GM23338 (cell line): ENCODE measurements around the gene DGKH.

Experiments
- CREB1 ChIP-seq: fragments of 250-450 bp; sonication (Bioruptor Pico); IDR thresholded peaks from 2 replicates; pipeline ENCODE4 v1.5.0; 2020; ENCODE audit warnings: low read depth, mild to moderate bottlenecking, moderate library complexity
- EZH2 ChIP-seq: fragments of 200-600 bp; sonication (generic); IDR thresholded peaks from one replicate; pipeline ENCODE4 v1.8.0; 2017; ENCODE audit warnings: antibody characterized with exemption, mild to moderate bottlenecking, low read depth; ENCODE audit not compliant: unreplicated experiment
- EZH2phosphoT487 ChIP-seq: fragments of 200-600 bp; sonication (generic); IDR thresholded peaks from one replicate; pipeline ENCODE4 v1.8.1; 2018; ENCODE audit warnings: antibody characterized with exemption; ENCODE audit not compliant: unreplicated experiment
- JUNB ChIP-seq: IDR thresholded peaks from one replicate; pipeline ENCODE4 v1.6.1; 2016; ENCODE audit warnings: antibody characterized with exemption; ENCODE audit not compliant: unreplicated experiment
- NANOG ChIP-seq: IDR thresholded peaks from 2 replicates; pipeline ENCODE4 v1.6.1; 2016; ENCODE audit warnings: antibody characterized with exemption, borderline replicate concordance
- POLR2AphosphoS5 ChIP-seq: IDR thresholded peaks from 2 replicates; pipeline ENCODE4 v1.6.1; 2016; ENCODE audit warnings: antibody characterized with exemption, low read depth
- ZNF114 ChIP-seq: fragments of 250-450 bp; sonication (Bioruptor Pico); IDR thresholded peaks from 2 replicates; pipeline ENCODE4 v1.5.0; 2020; ENCODE audit warnings: mild to moderate bottlenecking, moderate library complexity
- TF ChIP-seq, protein P1 (sequence below), 2 experiments: fragments of 200-600 bp in 1 of 2; sonication (generic) in 1 of 2; conservative IDR thresholded peaks; 2 replicates each; pipeline versions ENCODE4 v1.5.1 to v1.6.1; 2016 to 2017; ENCODE audit warnings: antibody characterized with exemption in 2 of 2, low read depth in 2 of 2, mild to moderate bottlenecking in 2 of 2, moderate library complexity in 1 of 2
- TF ChIP-seq, protein P2 (sequence below): IDR thresholded peaks from one replicate; pipeline ENCODE4 v1.6.1; 2018; ENCODE audit warnings: antibody characterized with exemption; ENCODE audit not compliant: unreplicated experiment
- TF ChIP-seq, protein P3 (sequence below): fragments of 250-450 bp; sonication (Bioruptor Pico); IDR thresholded peaks from 2 replicates; pipeline ENCODE4 v1.5.0; 2020; ENCODE audit warnings: mild to moderate bottlenecking, moderate library complexity
- TF ChIP-seq, protein P4 (sequence below): IDR thresholded peaks from 2 replicates; pipeline ENCODE4 v1.6.1; 2016; ENCODE audit warnings: antibody characterized with exemption

DNA sequence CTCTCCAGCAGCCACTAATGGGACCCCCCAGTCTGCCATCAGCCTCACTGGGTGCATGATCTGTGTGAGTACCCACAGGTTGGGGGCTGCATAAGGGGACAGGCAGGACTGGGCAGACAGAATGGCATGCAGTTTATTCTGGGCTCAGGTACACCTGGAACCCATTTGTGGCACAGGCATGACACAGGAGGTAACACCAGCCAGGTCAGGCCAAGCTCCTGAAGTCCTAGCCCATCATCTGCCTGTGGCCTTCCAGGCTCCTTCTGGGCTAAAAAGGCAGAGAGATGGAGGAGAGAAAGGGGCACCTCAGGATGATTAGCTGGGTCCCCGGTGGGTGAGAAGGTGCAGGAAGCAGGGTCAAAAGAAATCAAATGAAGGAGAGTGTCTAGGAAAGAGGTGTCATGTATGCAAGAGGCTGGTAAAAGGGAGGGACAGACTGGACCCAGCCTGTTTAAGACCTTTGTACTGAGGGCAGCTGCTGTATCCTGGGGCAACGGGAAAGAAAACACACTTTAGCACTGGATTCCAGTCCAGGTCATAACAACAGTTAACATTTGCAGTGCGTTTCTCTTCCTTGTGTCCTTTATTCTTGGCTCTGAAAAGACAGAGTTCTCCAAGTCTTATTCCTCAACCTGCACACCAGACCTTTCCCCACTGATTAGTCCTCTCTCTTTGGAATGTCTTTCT lies 20.2 kb upstream of the DGKH start:
- TF ChIP-seq, protein P1, sequence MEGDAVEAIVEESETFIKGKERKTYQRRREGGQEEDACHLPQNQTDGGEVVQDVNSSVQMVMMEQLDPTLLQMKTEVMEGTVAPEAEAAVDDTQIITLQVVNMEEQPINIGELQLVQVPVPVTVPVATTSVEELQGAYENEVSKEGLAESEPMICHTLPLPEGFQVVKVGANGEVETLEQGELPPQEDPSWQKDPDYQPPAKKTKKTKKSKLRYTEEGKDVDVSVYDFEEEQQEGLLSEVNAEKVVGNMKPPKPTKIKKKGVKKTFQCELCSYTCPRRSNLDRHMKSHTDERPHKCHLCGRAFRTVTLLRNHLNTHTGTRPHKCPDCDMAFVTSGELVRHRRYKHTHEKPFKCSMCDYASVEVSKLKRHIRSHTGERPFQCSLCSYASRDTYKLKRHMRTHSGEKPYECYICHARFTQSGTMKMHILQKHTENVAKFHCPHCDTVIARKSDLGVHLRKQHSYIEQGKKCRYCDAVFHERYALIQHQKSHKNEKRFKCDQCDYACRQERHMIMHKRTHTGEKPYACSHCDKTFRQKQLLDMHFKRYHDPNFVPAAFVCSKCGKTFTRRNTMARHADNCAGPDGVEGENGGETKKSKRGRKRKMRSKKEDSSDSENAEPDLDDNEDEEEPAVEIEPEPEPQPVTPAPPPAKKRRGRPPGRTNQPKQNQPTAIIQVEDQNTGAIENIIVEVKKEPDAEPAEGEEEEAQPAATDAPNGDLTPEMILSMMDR (conservative IDR thresholded peaks at IDR 0.05; ENCODE audit: low read depth in 2 of 2) = no peak
- no peak for TF ChIP-seq CREB1 (CRISPR knock-in tag)
- TF ChIP-seq, protein P2, sequence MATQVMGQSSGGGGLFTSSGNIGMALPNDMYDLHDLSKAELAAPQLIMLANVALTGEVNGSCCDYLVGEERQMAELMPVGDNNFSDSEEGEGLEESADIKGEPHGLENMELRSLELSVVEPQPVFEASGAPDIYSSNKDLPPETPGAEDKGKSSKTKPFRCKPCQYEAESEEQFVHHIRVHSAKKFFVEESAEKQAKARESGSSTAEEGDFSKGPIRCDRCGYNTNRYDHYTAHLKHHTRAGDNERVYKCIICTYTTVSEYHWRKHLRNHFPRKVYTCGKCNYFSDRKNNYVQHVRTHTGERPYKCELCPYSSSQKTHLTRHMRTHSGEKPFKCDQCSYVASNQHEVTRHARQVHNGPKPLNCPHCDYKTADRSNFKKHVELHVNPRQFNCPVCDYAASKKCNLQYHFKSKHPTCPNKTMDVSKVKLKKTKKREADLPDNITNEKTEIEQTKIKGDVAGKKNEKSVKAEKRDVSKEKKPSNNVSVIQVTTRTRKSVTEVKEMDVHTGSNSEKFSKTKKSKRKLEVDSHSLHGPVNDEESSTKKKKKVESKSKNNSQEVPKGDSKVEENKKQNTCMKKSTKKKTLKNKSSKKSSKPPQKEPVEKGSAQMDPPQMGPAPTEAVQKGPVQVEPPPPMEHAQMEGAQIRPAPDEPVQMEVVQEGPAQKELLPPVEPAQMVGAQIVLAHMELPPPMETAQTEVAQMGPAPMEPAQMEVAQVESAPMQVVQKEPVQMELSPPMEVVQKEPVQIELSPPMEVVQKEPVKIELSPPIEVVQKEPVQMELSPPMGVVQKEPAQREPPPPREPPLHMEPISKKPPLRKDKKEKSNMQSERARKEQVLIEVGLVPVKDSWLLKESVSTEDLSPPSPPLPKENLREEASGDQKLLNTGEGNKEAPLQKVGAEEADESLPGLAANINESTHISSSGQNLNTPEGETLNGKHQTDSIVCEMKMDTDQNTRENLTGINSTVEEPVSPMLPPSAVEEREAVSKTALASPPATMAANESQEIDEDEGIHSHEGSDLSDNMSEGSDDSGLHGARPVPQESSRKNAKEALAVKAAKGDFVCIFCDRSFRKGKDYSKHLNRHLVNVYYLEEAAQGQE = no peak
- no peak for TF ChIP-seq EZH2
- TF ChIP-seq POLR2AphosphoS5 = no peak
- TF ChIP-seq EZH2phosphoT487 = no peak
- TF ChIP-seq, protein P3, sequence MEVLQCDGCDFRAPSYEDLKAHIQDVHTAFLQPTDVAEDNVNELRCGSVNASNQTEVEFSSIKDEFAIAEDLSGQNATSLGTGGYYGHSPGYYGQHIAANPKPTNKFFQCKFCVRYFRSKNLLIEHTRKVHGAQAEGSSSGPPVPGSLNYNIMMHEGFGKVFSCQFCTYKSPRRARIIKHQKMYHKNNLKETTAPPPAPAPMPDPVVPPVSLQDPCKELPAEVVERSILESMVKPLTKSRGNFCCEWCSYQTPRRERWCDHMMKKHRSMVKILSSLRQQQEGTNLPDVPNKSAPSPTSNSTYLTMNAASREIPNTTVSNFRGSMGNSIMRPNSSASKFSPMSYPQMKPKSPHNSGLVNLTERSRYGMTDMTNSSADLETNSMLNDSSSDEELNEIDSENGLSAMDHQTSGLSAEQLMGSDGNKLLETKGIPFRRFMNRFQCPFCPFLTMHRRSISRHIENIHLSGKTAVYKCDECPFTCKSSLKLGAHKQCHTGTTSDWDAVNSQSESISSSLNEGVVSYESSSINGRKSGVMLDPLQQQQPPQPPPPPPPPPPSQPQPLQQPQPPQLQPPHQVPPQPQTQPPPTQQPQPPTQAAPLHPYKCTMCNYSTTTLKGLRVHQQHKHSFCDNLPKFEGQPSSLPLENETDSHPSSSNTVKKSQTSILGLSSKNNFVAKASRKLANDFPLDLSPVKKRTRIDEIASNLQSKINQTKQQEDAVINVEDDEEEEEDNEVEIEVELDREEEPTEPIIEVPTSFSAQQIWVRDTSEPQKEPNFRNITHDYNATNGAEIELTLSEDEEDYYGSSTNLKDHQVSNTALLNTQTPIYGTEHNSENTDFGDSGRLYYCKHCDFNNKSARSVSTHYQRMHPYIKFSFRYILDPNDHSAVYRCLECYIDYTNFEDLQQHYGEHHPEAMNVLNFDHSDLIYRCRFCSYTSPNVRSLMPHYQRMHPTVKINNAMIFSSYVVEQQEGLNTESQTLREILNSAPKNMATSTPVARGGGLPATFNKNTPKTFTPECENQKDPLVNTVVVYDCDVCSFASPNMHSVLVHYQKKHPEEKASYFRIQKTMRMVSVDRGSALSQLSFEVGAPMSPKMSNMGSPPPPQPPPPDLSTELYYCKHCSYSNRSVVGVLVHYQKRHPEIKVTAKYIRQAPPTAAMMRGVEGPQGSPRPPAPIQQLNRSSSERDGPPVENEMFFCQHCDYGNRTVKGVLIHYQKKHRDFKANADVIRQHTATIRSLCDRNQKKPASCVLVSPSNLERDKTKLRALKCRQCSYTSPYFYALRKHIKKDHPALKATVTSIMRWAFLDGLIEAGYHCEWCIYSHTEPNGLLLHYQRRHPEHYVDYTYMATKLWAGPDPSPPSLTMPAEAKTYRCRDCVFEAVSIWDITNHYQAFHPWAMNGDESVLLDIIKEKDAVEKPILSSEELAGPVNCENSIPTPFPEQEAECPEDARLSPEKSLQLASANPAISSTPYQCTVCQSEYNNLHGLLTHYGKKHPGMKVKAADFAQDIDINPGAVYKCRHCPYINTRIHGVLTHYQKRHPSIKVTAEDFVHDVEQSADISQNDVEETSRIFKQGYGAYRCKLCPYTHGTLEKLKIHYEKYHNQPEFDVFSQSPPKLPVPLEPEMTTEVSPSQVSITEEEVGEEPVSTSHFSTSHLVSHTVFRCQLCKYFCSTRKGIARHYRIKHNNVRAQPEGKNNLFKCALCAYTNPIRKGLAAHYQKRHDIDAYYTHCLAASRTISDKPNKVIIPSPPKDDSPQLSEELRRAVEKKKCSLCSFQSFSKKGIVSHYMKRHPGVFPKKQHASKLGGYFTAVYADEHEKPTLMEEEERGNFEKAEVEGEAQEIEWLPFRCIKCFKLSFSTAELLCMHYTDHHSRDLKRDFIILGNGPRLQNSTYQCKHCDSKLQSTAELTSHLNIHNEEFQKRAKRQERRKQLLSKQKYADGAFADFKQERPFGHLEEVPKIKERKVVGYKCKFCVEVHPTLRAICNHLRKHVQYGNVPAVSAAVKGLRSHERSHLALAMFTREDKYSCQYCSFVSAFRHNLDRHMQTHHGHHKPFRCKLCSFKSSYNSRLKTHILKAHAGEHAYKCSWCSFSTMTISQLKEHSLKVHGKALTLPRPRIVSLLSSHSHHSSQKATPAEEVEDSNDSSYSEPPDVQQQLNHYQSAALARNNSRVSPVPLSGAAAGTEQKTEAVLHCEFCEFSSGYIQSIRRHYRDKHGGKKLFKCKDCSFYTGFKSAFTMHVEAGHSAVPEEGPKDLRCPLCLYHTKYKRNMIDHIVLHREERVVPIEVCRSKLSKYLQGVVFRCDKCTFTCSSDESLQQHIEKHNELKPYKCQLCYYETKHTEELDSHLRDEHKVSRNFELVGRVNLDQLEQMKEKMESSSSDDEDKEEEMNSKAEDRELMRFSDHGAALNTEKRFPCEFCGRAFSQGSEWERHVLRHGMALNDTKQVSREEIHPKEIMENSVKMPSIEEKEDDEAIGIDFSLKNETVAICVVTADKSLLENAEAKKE (CRISPR knock-in tag) = no peak
- TF ChIP-seq, protein P4, sequence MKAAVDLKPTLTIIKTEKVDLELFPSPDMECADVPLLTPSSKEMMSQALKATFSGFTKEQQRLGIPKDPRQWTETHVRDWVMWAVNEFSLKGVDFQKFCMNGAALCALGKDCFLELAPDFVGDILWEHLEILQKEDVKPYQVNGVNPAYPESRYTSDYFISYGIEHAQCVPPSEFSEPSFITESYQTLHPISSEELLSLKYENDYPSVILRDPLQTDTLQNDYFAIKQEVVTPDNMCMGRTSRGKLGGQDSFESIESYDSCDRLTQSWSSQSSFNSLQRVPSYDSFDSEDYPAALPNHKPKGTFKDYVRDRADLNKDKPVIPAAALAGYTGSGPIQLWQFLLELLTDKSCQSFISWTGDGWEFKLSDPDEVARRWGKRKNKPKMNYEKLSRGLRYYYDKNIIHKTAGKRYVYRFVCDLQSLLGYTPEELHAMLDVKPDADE = no peak
- TF ChIP-seq NANOG = no peak
- TF ChIP-seq JUNB = no peak
- no peak for TF ChIP-seq ZNF114 (CRISPR knock-in tag)
